HCT116 (cell line): Measurements from ENCODE around the gene C9orf152. TPM values are rescaled to one million over a fixed set of nuclear protein-coding genes. Genes with fewer than 3 reads are reported as not detected.

Experiments used
- ATAC-seq: fragments of 200-7000 bp; cut with Tn5 transposase; 2 replicates; pipeline ENCODE4 v1.9.1; 2020; ENCODE audit warnings: mild to moderate bottlenecking, moderate library complexity
- BruUV-seq: library from RNA; stranded (reverse); fragments of 400-500 nt; replicated peaks from 2 replicates; lab custom pipeline; 2021; lab: Mats Ljungman, UMichigan
- CTCF ChIA-PET: fragments of 300-600 bp; sonication (Branson Sonifier 250); formaldehyde crosslinking; loops from one replicate; lab custom pipeline; 2021; ENCODE audit warnings: antibody characterized with exemption; lab: Charles Lee
- POLR2A ChIA-PET: fragments of 300-600, 350-600 bp; sonication (Branson Sonifier 250); formaldehyde crosslinking; loops from one replicate; lab custom pipeline; 2021; ENCODE audit warnings: antibody characterized with exemption; lab: Charles Lee
- RAD21 ChIA-PET, 2 experiments: fragments of 300-600 bp; sonication (Branson Sonifier 250); formaldehyde crosslinking; loops; one replicate each; lab custom pipeline; 2023; ENCODE audit warnings: low total read pairs in 2 of 2; ENCODE audit not compliant: uncharacterized antibody in 2 of 2, unreplicated experiment in 2 of 2, low non-redundant PET in 1 of 2; lab: Charles Lee
- DNase-seq: peaks from one replicate; pipeline ENCODE4 v3.0.0-alpha.2; 2010; ENCODE audit warnings: low read depth, low spot score
- H2AFZ ChIP-seq: fragments of 200-600 bp; shearing (Covaris generic), sonication (generic); 2 replicates; pipeline ENCODE4 v1.6.1; 2017; ENCODE audit warnings: low read depth, mixed run types, mixed read lengths, antibody characterized with exemption, low read length; ENCODE audit not compliant: poor library complexity, severe bottlenecking
- H3K27ac ChIP-seq: 2 replicates; pipeline ENCODE4 v1.5.1; 2012; ENCODE audit warnings: low read depth, low read length
- H3K27me3 ChIP-seq: fragments of 200-600 bp; sonication (generic); 2 replicates; pipeline ENCODE4 v1.6.1; 2016; ENCODE audit warnings: mixed run types, low read length, mixed read lengths; ENCODE audit not compliant: insufficient read depth
- H3K36me3 ChIP-seq, 2 experiments: fragments of 200-500 bp in 1 of 2; fragments of 200-600 bp in 1 of 2; sonication (Bioruptor generic) in 1 of 2; sonication (generic) in 1 of 2; 2 replicates each; pipeline versions ENCODE4 v1.5.1 to v1.6.1; 2014 to 2016; ENCODE audit warnings: low read length in 2 of 2, inconsistent platforms in 1 of 2, mixed read lengths in 1 of 2, mixed run types in 1 of 2; ENCODE audit not compliant: insufficient read depth in 2 of 2, control insufficient read depth in 1 of 2
- H3K4me1 ChIP-seq, 2 experiments: fragments of 200-600 bp in 1 of 2; sonication (generic) in 1 of 2; 2 replicates each; pipeline versions ENCODE4 v1.5.1 to v1.6.1; 2012 to 2017; ENCODE audit warnings: low read length in 2 of 2, inconsistent platforms in 1 of 2, mild to moderate bottlenecking in 1 of 2, mixed read lengths in 1 of 2, mixed run types in 1 of 2, moderate library complexity in 1 of 2; ENCODE audit not compliant: insufficient read depth in 2 of 2, control insufficient read depth in 1 of 2
- H3K4me2 ChIP-seq: fragments of 200-600 bp; sonication (generic); 2 replicates; pipeline ENCODE4 v1.6.1; 2017; ENCODE audit warnings: mixed run types, low read length, mixed read lengths
- H3K4me3 ChIP-seq, 2 experiments: fragments of 200-600 bp in 1 of 2; sonication (generic) in 1 of 2; replicated peaks in 1 of 2; 2 replicates each; pipeline ENCODE4 v1.5.1; 2011 to 2016; ENCODE audit warnings: low read length in 2 of 2, control low read depth in 1 of 2, low read depth in 1 of 2, mild to moderate bottlenecking in 1 of 2, mixed read lengths in 1 of 2, mixed run types in 1 of 2
- H3K79me2 ChIP-seq: fragments of 200-600 bp; sonication (generic); 2 replicates; pipeline ENCODE4 v1.6.1; 2017; ENCODE audit warnings: mild to moderate bottlenecking, mixed run types, low read length, moderate library complexity, mixed read lengths; ENCODE audit not compliant: insufficient read depth
- H3K9ac ChIP-seq: fragments of 200-600 bp; sonication (generic); 2 replicates; pipeline ENCODE4 v1.6.1; 2016; ENCODE audit warnings: low read length, mixed read lengths
- H3K9me2 ChIP-seq: fragments of 200-600 bp; sonication (generic), shearing (Covaris generic); 2 replicates; pipeline ENCODE4 v1.6.1; 2017; ENCODE audit warnings: mixed run types, mild to moderate bottlenecking, moderate library complexity; ENCODE audit not compliant: insufficient read depth
- H3K9me3 ChIP-seq, 2 experiments: fragments of 200-500 bp in 1 of 2; fragments of 200-600 bp in 1 of 2; sonication (Bioruptor generic) in 1 of 2; sonication (generic) in 1 of 2; 2 replicates each; pipeline ENCODE4 v1.6.1; 2014 to 2017; ENCODE audit warnings: low read length in 2 of 2, mixed read lengths in 2 of 2, inconsistent platforms in 1 of 2, low read depth in 1 of 2, mild to moderate bottlenecking in 1 of 2, mixed run types in 1 of 2, moderate library complexity in 1 of 2; ENCODE audit not compliant: control insufficient read depth in 1 of 2, insufficient read depth in 1 of 2
- H4K20me1 ChIP-seq: fragments of 200-600 bp; sonication (generic), shearing (Covaris generic); 2 replicates; pipeline ENCODE4 v1.6.1; 2017; ENCODE audit warnings: mixed run types, mild to moderate bottlenecking, moderate library complexity; ENCODE audit not compliant: insufficient read depth
- CBX3 ChIP-seq: IDR thresholded peaks from 2 replicates; pipeline ENCODE4 v1.6.1; 2012; ENCODE audit warnings: low read depth
- CEBPB ChIP-seq: IDR thresholded peaks from 2 replicates; pipeline ENCODE4 v1.6.1; 2012; ENCODE audit warnings: low read depth
- EGR1 ChIP-seq: IDR thresholded peaks from 2 replicates; pipeline ENCODE4 v1.6.1; 2012; ENCODE audit warnings: low read depth
- ELF1 ChIP-seq: IDR thresholded peaks from 2 replicates; pipeline ENCODE4 v1.6.1; 2012; ENCODE audit warnings: low read depth, borderline replicate concordance
- EZH2phosphoT487 ChIP-seq: fragments of 200-600 bp; IDR thresholded peaks from 2 replicates; pipeline ENCODE4 v1.6.1; 2018; ENCODE audit warnings: antibody characterized with exemption, borderline replicate concordance
- FOSL1 ChIP-seq: IDR thresholded peaks from 2 replicates; pipeline ENCODE4 v1.6.1; 2012; ENCODE audit warnings: low read depth
- JUND ChIP-seq: IDR thresholded peaks from 2 replicates; pipeline ENCODE4 v1.6.1; 2012
- POLR2AphosphoS5 ChIP-seq: IDR thresholded peaks from 2 replicates; pipeline ENCODE4 v1.6.1; 2011; ENCODE audit warnings: mild to moderate bottlenecking, low read depth, low read length, moderate library complexity
- SIN3A ChIP-seq: IDR thresholded peaks from 2 replicates; pipeline ENCODE4 v1.6.1; 2012; ENCODE audit warnings: low read depth
- SP1 ChIP-seq: IDR thresholded peaks from 2 replicates; pipeline ENCODE4 v1.6.1; 2012; ENCODE audit warnings: low read depth
- SRF ChIP-seq: IDR thresholded peaks from 2 replicates; pipeline ENCODE4 v1.6.1; 2012; ENCODE audit warnings: low read depth
- YY1 ChIP-seq: IDR thresholded peaks from 2 replicates; pipeline ENCODE4 v1.6.1; 2011; ENCODE audit warnings: low read length, low read depth, moderate library complexity, mild to moderate bottlenecking; ENCODE audit not compliant: insufficient replicate concordance; ENCODE audit errors: extremely low read depth
- ZNF274 ChIP-seq: fragments of 200-500 bp; sonication (Bioruptor generic); IDR thresholded peaks from 2 replicates; pipeline ENCODE4 v1.6.1; 2014; ENCODE audit warnings: mild to moderate bottlenecking, low read depth, low read length, inconsistent platforms
- intact Hi-C: fragments of 100-400 bp; cut with micrococcal nuclease; formaldehyde crosslinking; loops from 2 replicates; pipeline ENCODE4 v1.10.0; 2022
- total RNA-seq: library from RNA; stranded (reverse); gene quantifications from one replicate; pipeline ENCODE4 v1.2.1, GENCODE V29; 2021; ENCODE audit not compliant: unreplicated experiment
- TF ChIP-seq, protein P1 (sequence below): IDR thresholded peaks from 2 replicates; pipeline ENCODE4 v1.6.1; 2011; ENCODE audit warnings: mild to moderate bottlenecking, low read length, moderate library complexity; ENCODE audit not compliant: insufficient replicate concordance; ENCODE audit errors: extremely low read depth
- TF ChIP-seq, protein P2 (sequence below): IDR thresholded peaks from 2 replicates; pipeline ENCODE4 v1.6.1; 2012; ENCODE audit warnings: low read depth
- TF ChIP-seq, protein P3 (sequence below), 3 experiments: fragments of 200-600 bp in 1 of 3; sonication (generic) in 1 of 3; IDR thresholded peaks in 2 of 3; conservative IDR thresholded peaks in 1 of 3; 2 replicates each; pipeline ENCODE4 v1.5.1; 2012 to 2017; ENCODE audit warnings: low read depth in 2 of 3, low read length in 2 of 3, antibody characterized with exemption in 1 of 3, borderline replicate concordance in 1 of 3, control low read depth in 1 of 3, mild to moderate bottlenecking in 1 of 3, mixed read lengths in 1 of 3, mixed run types in 1 of 3, moderate library complexity in 1 of 3; ENCODE audit not compliant: insufficient read depth in 1 of 3
- TF ChIP-seq, protein P4 (sequence below): IDR thresholded peaks from 2 replicates; pipeline ENCODE4 v1.6.1; 2012
- TF ChIP-seq, protein P5 (sequence below): IDR thresholded peaks from 2 replicates; pipeline ENCODE4 v1.6.1; 2012

Gene C9orf152
- total RNA-seq, 1 experiment from 2014 or later: not detected

DNA sequence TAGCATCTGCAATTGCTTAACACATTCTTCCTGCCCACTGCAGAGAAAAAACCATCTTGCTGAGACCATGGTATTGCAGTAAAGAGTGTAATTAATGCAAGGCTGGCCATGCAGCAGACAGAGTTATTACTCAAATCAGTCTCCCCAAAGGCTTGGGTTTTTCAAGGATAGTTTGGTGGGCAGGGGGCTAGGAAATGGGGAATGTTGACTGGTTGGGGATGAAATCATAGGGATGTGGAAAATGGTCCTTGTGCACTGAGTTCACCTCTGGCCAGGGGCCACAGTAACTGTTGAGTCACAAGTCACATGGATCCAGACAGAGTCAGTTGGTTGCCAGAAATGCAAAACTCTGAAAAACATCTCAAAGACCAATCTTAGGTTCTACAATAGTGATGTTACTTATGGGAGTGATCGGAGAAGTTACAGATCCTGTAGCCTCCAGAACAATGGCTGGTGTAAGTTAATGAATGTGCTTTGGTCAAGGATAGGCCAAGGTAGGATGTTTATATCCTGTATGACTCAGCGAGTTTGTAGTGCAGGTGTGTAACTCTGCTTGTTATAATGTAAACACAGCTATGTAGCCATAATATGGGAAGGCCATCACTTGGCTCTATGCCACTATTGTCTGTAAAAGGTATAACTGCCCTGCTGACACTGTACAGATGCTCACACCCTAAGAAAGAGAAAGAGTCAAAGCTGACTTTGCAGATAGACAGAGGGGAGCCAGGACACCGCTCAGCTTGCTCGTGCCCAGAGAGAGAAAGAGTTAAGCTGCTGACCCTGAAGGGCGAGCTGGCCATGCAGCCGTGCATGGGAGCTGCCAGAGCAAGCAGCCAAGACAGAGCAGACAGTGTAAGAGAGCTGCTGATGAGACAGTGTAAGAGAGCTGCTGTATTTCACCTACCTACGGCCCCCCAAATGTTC lies 27.2 kb downstream of the C9orf152 start:
- no peaks in the 10 kb centered on the region for H4K20me1 ChIP-seq
- H3K9ac ChIP-seq: no peak overlapping the region
- ChIA-PET CTCF (interaction anchor here (1.1 to 1.4 kb wide), 3 partner anchors 37 to 443 kb away, joined by 3 to 6 read pairs (median 3); no protein-coding TSS in a partner anchor), POLR2A (no interaction called here), RAD21 (interaction anchor here in 1 of 2 experiments (0.7 kb wide), 1 partner anchor 961 kb away, joined by 5 read pairs; no protein-coding TSS in a partner anchor)
- TF ChIP-seq ZNF274: no peak
- TF ChIP-seq, protein P1, sequence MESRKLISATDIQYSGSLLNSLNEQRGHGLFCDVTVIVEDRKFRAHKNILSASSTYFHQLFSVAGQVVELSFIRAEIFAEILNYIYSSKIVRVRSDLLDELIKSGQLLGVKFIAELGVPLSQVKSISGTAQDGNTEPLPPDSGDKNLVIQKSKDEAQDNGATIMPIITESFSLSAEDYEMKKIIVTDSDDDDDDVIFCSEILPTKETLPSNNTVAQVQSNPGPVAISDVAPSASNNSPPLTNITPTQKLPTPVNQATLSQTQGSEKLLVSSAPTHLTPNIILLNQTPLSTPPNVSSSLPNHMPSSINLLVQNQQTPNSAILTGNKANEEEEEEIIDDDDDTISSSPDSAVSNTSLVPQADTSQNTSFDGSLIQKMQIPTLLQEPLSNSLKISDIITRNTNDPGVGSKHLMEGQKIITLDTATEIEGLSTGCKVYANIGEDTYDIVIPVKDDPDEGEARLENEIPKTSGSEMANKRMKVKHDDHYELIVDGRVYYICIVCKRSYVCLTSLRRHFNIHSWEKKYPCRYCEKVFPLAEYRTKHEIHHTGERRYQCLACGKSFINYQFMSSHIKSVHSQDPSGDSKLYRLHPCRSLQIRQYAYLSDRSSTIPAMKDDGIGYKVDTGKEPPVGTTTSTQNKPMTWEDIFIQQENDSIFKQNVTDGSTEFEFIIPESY: no peak
- no peak for TF ChIP-seq CBX3
- TF ChIP-seq, protein P2, sequence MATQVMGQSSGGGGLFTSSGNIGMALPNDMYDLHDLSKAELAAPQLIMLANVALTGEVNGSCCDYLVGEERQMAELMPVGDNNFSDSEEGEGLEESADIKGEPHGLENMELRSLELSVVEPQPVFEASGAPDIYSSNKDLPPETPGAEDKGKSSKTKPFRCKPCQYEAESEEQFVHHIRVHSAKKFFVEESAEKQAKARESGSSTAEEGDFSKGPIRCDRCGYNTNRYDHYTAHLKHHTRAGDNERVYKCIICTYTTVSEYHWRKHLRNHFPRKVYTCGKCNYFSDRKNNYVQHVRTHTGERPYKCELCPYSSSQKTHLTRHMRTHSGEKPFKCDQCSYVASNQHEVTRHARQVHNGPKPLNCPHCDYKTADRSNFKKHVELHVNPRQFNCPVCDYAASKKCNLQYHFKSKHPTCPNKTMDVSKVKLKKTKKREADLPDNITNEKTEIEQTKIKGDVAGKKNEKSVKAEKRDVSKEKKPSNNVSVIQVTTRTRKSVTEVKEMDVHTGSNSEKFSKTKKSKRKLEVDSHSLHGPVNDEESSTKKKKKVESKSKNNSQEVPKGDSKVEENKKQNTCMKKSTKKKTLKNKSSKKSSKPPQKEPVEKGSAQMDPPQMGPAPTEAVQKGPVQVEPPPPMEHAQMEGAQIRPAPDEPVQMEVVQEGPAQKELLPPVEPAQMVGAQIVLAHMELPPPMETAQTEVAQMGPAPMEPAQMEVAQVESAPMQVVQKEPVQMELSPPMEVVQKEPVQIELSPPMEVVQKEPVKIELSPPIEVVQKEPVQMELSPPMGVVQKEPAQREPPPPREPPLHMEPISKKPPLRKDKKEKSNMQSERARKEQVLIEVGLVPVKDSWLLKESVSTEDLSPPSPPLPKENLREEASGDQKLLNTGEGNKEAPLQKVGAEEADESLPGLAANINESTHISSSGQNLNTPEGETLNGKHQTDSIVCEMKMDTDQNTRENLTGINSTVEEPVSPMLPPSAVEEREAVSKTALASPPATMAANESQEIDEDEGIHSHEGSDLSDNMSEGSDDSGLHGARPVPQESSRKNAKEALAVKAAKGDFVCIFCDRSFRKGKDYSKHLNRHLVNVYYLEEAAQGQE: no peak
- TF ChIP-seq, protein P3, sequence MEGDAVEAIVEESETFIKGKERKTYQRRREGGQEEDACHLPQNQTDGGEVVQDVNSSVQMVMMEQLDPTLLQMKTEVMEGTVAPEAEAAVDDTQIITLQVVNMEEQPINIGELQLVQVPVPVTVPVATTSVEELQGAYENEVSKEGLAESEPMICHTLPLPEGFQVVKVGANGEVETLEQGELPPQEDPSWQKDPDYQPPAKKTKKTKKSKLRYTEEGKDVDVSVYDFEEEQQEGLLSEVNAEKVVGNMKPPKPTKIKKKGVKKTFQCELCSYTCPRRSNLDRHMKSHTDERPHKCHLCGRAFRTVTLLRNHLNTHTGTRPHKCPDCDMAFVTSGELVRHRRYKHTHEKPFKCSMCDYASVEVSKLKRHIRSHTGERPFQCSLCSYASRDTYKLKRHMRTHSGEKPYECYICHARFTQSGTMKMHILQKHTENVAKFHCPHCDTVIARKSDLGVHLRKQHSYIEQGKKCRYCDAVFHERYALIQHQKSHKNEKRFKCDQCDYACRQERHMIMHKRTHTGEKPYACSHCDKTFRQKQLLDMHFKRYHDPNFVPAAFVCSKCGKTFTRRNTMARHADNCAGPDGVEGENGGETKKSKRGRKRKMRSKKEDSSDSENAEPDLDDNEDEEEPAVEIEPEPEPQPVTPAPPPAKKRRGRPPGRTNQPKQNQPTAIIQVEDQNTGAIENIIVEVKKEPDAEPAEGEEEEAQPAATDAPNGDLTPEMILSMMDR (IDR thresholded peaks at IDR 0.05 in 2 of 3, conservative IDR thresholded peaks at IDR 0.05 in 1 of 3; ENCODE audit: borderline replicate concordance in 1 of 3, insufficient read depth in 1 of 3, low read depth in 2 of 3, low read length in 2 of 3): no peak
- TF ChIP-seq YY1: no peak
- TF ChIP-seq EZH2phosphoT487: no peak
- TF ChIP-seq POLR2AphosphoS5: no peak
- TF ChIP-seq CEBPB: no peak
- TF ChIP-seq, protein P4, sequence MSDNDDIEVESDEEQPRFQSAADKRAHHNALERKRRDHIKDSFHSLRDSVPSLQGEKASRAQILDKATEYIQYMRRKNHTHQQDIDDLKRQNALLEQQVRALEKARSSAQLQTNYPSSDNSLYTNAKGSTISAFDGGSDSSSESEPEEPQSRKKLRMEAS: no peak
- no peak for TF ChIP-seq EGR1
- TF ChIP-seq FOSL1: no peak
- TF ChIP-seq SRF: no peak
- TF ChIP-seq JUND: no peak
- no peak for TF ChIP-seq ELF1
- no peak for TF ChIP-seq SIN3A
- no peak for TF ChIP-seq SP1
- TF ChIP-seq, protein P5, sequence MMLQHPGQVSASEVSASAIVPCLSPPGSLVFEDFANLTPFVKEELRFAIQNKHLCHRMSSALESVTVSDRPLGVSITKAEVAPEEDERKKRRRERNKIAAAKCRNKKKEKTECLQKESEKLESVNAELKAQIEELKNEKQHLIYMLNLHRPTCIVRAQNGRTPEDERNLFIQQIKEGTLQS: no peak
- H3K4me1 ChIP-seq: peaks cover 0 to 19% of the 10 kb centered on the region in 2 experiments; a peak in 2 of 4 replicates
- no peaks in the 10 kb centered on the region for H3K9me3 ChIP-seq
- peak overlapping the region; percentile 40 for H3K4me2 ChIP-seq
- H2AFZ ChIP-seq: peak overlapping the region; percentile 22
- intact Hi-C loops: loop anchor here (10.0 kb wide), 1 partner anchor 1124 kb away; no protein-coding TSS in a partner anchor
- no TSS peak for BruUV-seq
- no peaks in the 10 kb centered on the region for H3K9me2 ChIP-seq
- DNase-seq (no peak), ATAC-seq (peak; percentile 26; the same call in 1 of the 2 replicates)
- H3K27ac ChIP-seq: no peak overlapping the region
- H3K36me3 ChIP-seq: no peaks in the 10 kb centered on the region
- no peaks in the 10 kb centered on the region for H3K27me3 ChIP-seq
- H3K4me3 ChIP-seq: no peak overlapping the region
- H3K79me2 ChIP-seq: no peaks in the 10 kb centered on the region
